Sigmoid colon (tissue), 4 donors: Measurements from ENCODE around the gene LRRFIP1.

Experiments used
- CTCF ChIP-seq, 4 experiments: fragments of 450-650 bp in 3 of 4; fragments of 200-600 bp in 1 of 4; IDR thresholded peaks; one replicate each; pipeline ENCODE4 v1.5.1; 2016 to 2019; ENCODE audit warnings: antibody characterized with exemption in 4 of 4, mild to moderate bottlenecking in 3 of 4, moderate library complexity in 2 of 4
- POLR2A ChIP-seq, 2 donors: fragments of 450-650 bp; IDR thresholded peaks; one replicate each; pipeline ENCODE4 v1.6.1; 2016; ENCODE audit warnings: antibody characterized with exemption in 2 of 2, mild to moderate bottlenecking in 2 of 2, moderate library complexity in 2 of 2
- POLR2AphosphoS5 ChIP-seq, 4 donors: sonication (generic); formaldehyde crosslinking; IDR thresholded peaks; one replicate each; pipeline ENCODE4 v1.6.1; 2017; ENCODE audit warnings: antibody characterized with exemption in 4 of 4

GRCh38 chr2:237581751-237582746 lies 45.3 kb upstream of the LRRFIP1 start:
- TF ChIP-seq CTCF (IDR thresholded peaks at IDR 0.05) (peak; percentile 28 to 49 (median 32)), POLR2AphosphoS5 (IDR thresholded peaks at IDR 0.05) (peak; percentile 13 to 50 (median 29)), POLR2A (IDR thresholded peaks at IDR 0.05) (no peak)
